Liver (tissue), 9 donors: ENCODE data around the gene PSD. TPM values are rescaled to one million over a fixed set of nuclear protein-coding genes. Genes with fewer than 3 reads are reported as not detected.

ENCODE experiments used
- DNase-seq: peaks from one replicate; pipeline ENCODE4 v3.0.0-alpha.2; 2017; ENCODE audit warnings: low spot score
- H3K27ac ChIP-seq, 2 donors: one replicate each; pipeline ENCODE4 v1.7.0; 2013; ENCODE audit warnings: inconsistent platforms in 2 of 2, low read length in 2 of 2, control low read depth in 1 of 2, low read depth in 1 of 2, mild to moderate bottlenecking in 1 of 2
- H3K27me3 ChIP-seq, 4 donors: one replicate each; pipeline versions ENCODE4 v1.6.1 to v1.7.0; 2013; ENCODE audit warnings: low read length in 3 of 4, inconsistent platforms in 1 of 4, mild to moderate bottlenecking in 1 of 4, moderate library complexity in 1 of 4; ENCODE audit not compliant: control insufficient read depth in 4 of 4, insufficient read depth in 4 of 4
- H3K36me3 ChIP-seq, 4 donors: one replicate each; pipeline versions ENCODE4 v1.6.1 to v1.7.0; 2013; ENCODE audit warnings: low read length in 3 of 4, mild to moderate bottlenecking in 3 of 4, low read depth in 1 of 4, moderate library complexity in 1 of 4; ENCODE audit not compliant: control insufficient read depth in 4 of 4, insufficient read depth in 3 of 4
- H3K4me1 ChIP-seq, 4 donors: one replicate each; pipeline versions ENCODE4 v1.6.1 to v1.7.0; 2013; ENCODE audit warnings: low read length in 3 of 4, mild to moderate bottlenecking in 3 of 4, moderate library complexity in 1 of 4; ENCODE audit not compliant: control insufficient read depth in 4 of 4, insufficient read depth in 4 of 4
- H3K4me3 ChIP-seq, 3 donors: one replicate each; pipeline versions ENCODE4 v1.6.1 to v1.7.0; 2013; ENCODE audit warnings: low read length in 3 of 3, control low read depth in 1 of 3, low read depth in 1 of 3, mild to moderate bottlenecking in 1 of 3
- H3K9ac ChIP-seq, 2 donors: one replicate each; pipeline ENCODE4 v1.7.0; 2013; ENCODE audit warnings: low read length in 2 of 2, mild to moderate bottlenecking in 2 of 2, moderate library complexity in 2 of 2, control low read depth in 1 of 2, low read depth in 1 of 2
- H3K9me3 ChIP-seq, 4 donors: one replicate each; pipeline versions ENCODE4 v1.6.1 to v1.7.0; 2013; ENCODE audit warnings: low read length in 3 of 4; ENCODE audit not compliant: control insufficient read depth in 4 of 4
- CTCF ChIP-seq: fragments of 150-350 bp; IDR thresholded peaks from 2 replicates; pipeline ENCODE4 v1.5.1; 2017; ENCODE audit warnings: improper control_type of control experiment, low read depth, low read length; ENCODE audit not compliant: missing input control
- EGR1 ChIP-seq, 2 donors: IDR thresholded peaks; 2 replicates each; pipeline ENCODE4 v1.6.1; 2016 to 2018; ENCODE audit warnings: antibody characterized with exemption in 2 of 2, low read depth in 2 of 2
- FOXA1 ChIP-seq: IDR thresholded peaks from 2 replicates; pipeline ENCODE4 v1.6.1; 2016; ENCODE audit warnings: antibody characterized with exemption
- FOXA2 ChIP-seq: IDR thresholded peaks from 2 replicates; pipeline ENCODE4 v1.6.1; 2016; ENCODE audit warnings: antibody characterized with exemption
- GABPA ChIP-seq, 2 donors: IDR thresholded peaks in 1 of 2; conservative IDR thresholded peaks in 1 of 2; 2 replicates each; pipeline ENCODE4 v1.6.1; 2016; ENCODE audit warnings: antibody characterized with exemption in 2 of 2, mild to moderate bottlenecking in 1 of 2, moderate library complexity in 1 of 2
- HNF4A ChIP-seq, 2 donors: conservative IDR thresholded peaks; 2 replicates each; pipeline ENCODE4 v1.6.1; 2016; ENCODE audit warnings: antibody characterized with exemption in 2 of 2, mild to moderate bottlenecking in 2 of 2
- HNF4G ChIP-seq: IDR thresholded peaks from 2 replicates; pipeline ENCODE4 v1.6.1; 2016; ENCODE audit warnings: antibody characterized with exemption
- JUND ChIP-seq, 2 donors: IDR thresholded peaks; 2 replicates each; pipeline ENCODE4 v1.6.1; 2016; ENCODE audit warnings: antibody characterized with exemption in 2 of 2
- MAX ChIP-seq: IDR thresholded peaks from 2 replicates; pipeline ENCODE4 v1.6.1; 2016; ENCODE audit warnings: antibody characterized with exemption
- NR2F2 ChIP-seq: IDR thresholded peaks from 2 replicates; pipeline ENCODE4 v1.6.1; 2016; ENCODE audit warnings: antibody characterized with exemption
- RAD21 ChIP-seq, 2 donors: IDR thresholded peaks; 2 replicates each; pipeline ENCODE4 v1.6.1; 2016; ENCODE audit warnings: antibody characterized with exemption in 2 of 2, mild to moderate bottlenecking in 2 of 2
- RXRA ChIP-seq, 2 donors: IDR thresholded peaks; 2 replicates each; pipeline ENCODE4 v1.6.1; 2017 to 2018; ENCODE audit warnings: antibody characterized with exemption in 2 of 2, mild to moderate bottlenecking in 1 of 2
- SP1 ChIP-seq: IDR thresholded peaks from 2 replicates; pipeline ENCODE4 v1.6.1; 2018; ENCODE audit warnings: antibody characterized with exemption, mild to moderate bottlenecking
- TAF1 ChIP-seq: conservative IDR thresholded peaks from 2 replicates; pipeline ENCODE4 v1.6.1; 2016; ENCODE audit warnings: antibody characterized with exemption, mild to moderate bottlenecking
- YY1 ChIP-seq: IDR thresholded peaks from 2 replicates; pipeline ENCODE4 v1.6.1; 2016; ENCODE audit warnings: antibody characterized with exemption, mild to moderate bottlenecking
- WGBS: extraction: QIAGEN DNeasy Blood & Tissue Kit; methylation state at CpG from one replicate; pipeline ENCODE4 v1.1.7; 2013; 5-methylcytosine and 5-hydroxymethylcytosine counted together
- polyA plus RNA-seq, 2 donors: library from polyadenylated mRNA; stranded (reverse) in 1 of 2; unstranded in 1 of 2; fragments of 200-250 nt in 1 of 2; fragments of >200 nt in 1 of 2; fragmentation: Nextera tagmentation in 1 of 2; extraction: Ambion mirVana in 1 of 2; gene quantifications; one replicate each; pipeline versions ENCODE4 v1.2.1 to v1.2.3, GENCODE V29; 2013 to 2015
- total RNA-seq, 2 donors: library from RNA; depleted of rRNA; stranded (reverse); fragments of >200 nt; gene quantifications; one replicate each; pipeline ENCODE4 v1.2.3, GENCODE V29; 2014
- TF ChIP-seq, protein P1 (sequence below): IDR thresholded peaks from 2 replicates; pipeline ENCODE4 v1.6.1; 2016; ENCODE audit warnings: antibody characterized with exemption, mild to moderate bottlenecking
- TF ChIP-seq, protein P2 (sequence below): IDR thresholded peaks from 2 replicates; pipeline ENCODE4 v1.6.1; 2016; ENCODE audit warnings: antibody characterized with exemption
- TF ChIP-seq, protein P3 (sequence below): IDR thresholded peaks from 2 replicates; pipeline ENCODE4 v1.6.1; 2016; ENCODE audit warnings: antibody characterized with exemption
- donor health status: healthy.
- donor health status: healthy.
- donor health status: healthy.
- donor health status: healthy.
- donor health status: healthy.

Gene PSD
- total and polyA plus RNA-seq, 4 donors, result 0.56 to 1.3 (median 0.71) TPM

DNA sequence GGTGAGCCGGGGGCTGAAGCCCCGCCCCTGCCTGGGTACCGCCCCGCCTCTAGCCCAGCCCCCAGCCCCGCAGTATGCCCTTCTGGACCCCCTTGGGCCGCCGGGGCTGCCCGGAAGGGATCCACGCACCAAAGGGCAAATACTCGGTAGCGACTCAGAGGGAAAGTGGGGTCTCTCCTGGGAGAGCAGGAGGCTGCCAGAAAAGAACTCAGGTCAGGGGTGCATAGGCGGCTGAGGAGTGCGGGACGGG lies 2.8 kb upstream of the PSD start:
- H3K9ac ChIP-seq, result peak overlapping the region; percentile 26 to 47
- peaks cover 12 to 42% (median 30%) of the 10 kb centered on the region in 4 donors for H3K4me1 ChIP-seq
- TF ChIP-seq FOXA1 (no peak), YY1 (no peak), JUND (IDR thresholded peaks at IDR 0.05) (no peak), GABPA (IDR thresholded peaks at IDR 0.05 in 1 of 2, conservative IDR thresholded peaks at IDR 0.05 in 1 of 2) (no peak), RXRA (IDR thresholded peaks at IDR 0.05) (no peak), TAF1 (no peak), HNF4G (no peak), MAX (no peak), SP1 (no peak), HNF4A (conservative IDR thresholded peaks at IDR 0.05) (no peak), EGR1 (IDR thresholded peaks at IDR 0.05; ENCODE audit: low read depth in 2 of 2) (no peak), NR2F2 (no peak), RAD21 (IDR thresholded peaks at IDR 0.05) (no peak), FOXA2 (no peak)
- TF ChIP-seq, protein P1, sequence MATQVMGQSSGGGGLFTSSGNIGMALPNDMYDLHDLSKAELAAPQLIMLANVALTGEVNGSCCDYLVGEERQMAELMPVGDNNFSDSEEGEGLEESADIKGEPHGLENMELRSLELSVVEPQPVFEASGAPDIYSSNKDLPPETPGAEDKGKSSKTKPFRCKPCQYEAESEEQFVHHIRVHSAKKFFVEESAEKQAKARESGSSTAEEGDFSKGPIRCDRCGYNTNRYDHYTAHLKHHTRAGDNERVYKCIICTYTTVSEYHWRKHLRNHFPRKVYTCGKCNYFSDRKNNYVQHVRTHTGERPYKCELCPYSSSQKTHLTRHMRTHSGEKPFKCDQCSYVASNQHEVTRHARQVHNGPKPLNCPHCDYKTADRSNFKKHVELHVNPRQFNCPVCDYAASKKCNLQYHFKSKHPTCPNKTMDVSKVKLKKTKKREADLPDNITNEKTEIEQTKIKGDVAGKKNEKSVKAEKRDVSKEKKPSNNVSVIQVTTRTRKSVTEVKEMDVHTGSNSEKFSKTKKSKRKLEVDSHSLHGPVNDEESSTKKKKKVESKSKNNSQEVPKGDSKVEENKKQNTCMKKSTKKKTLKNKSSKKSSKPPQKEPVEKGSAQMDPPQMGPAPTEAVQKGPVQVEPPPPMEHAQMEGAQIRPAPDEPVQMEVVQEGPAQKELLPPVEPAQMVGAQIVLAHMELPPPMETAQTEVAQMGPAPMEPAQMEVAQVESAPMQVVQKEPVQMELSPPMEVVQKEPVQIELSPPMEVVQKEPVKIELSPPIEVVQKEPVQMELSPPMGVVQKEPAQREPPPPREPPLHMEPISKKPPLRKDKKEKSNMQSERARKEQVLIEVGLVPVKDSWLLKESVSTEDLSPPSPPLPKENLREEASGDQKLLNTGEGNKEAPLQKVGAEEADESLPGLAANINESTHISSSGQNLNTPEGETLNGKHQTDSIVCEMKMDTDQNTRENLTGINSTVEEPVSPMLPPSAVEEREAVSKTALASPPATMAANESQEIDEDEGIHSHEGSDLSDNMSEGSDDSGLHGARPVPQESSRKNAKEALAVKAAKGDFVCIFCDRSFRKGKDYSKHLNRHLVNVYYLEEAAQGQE, result no peak
- TF ChIP-seq, protein P2, sequence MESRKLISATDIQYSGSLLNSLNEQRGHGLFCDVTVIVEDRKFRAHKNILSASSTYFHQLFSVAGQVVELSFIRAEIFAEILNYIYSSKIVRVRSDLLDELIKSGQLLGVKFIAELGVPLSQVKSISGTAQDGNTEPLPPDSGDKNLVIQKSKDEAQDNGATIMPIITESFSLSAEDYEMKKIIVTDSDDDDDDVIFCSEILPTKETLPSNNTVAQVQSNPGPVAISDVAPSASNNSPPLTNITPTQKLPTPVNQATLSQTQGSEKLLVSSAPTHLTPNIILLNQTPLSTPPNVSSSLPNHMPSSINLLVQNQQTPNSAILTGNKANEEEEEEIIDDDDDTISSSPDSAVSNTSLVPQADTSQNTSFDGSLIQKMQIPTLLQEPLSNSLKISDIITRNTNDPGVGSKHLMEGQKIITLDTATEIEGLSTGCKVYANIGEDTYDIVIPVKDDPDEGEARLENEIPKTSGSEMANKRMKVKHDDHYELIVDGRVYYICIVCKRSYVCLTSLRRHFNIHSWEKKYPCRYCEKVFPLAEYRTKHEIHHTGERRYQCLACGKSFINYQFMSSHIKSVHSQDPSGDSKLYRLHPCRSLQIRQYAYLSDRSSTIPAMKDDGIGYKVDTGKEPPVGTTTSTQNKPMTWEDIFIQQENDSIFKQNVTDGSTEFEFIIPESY, result no peak
- TF ChIP-seq, protein P3, sequence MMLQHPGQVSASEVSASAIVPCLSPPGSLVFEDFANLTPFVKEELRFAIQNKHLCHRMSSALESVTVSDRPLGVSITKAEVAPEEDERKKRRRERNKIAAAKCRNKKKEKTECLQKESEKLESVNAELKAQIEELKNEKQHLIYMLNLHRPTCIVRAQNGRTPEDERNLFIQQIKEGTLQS, result no peak
- peak overlapping the region; percentile 84 to 87 for H3K27ac ChIP-seq
- WGBS, result under 1% methylated on average over 14 of the region's 14 CpGs
- peaks cover 0 to 10% (median 0%) of the 10 kb centered on the region in 4 donors for H3K36me3 ChIP-seq
- H3K27me3 ChIP-seq, result no peaks in the 10 kb centered on the region
- DNase-seq, result no peak
- H3K9me3 ChIP-seq, result no peaks in the 10 kb centered on the region
- H3K4me3 ChIP-seq, result peak overlapping the region; percentile 86 to 95 (median 87)

GRCh38 chr10:102420714-102421506 lies 2.3 kb upstream of the PSD start, which contains the start of gene FBXL15:
TSS of gene FBXL15 (plus strand) at chr10:102420836. CDS start at chr10:102421130, 294 bp downstream.
- peak within 1 kb of the TSS; percentile 47 to 79 for H3K9ac ChIP-seq
- DNase-seq, result peak; percentile 96
- H3K4me1 ChIP-seq, result peaks cover 12 to 42% (median 30%) of the 10 kb centered on the region in 4 donors
- H3K9me3 ChIP-seq, result no peaks in the 10 kb centered on the region
- peak within 1 kb of the TSS; percentile 86 to 95 (median 87) for H3K4me3 ChIP-seq
- under 1% methylated on average over 66 of the region's 66 CpGs for WGBS
- H3K27ac ChIP-seq, result peak within 1 kb of the TSS; percentile 84 to 87
- H3K27me3 ChIP-seq, result no peaks in the 10 kb centered on the region
- peaks cover 0 to 10% (median 0%) of the 10 kb centered on the region in 4 donors for H3K36me3 ChIP-seq
- TF ChIP-seq RAD21 (IDR thresholded peaks at IDR 0.05), result peak; percentile 38 to 39
- peak; percentile 95 for TF ChIP-seq YY1
- no peak for TF ChIP-seq TAF1
- peak in 1 of 2 donors; percentile 33 for TF ChIP-seq JUND (IDR thresholded peaks at IDR 0.05)
- TF ChIP-seq NR2F2, result peak; percentile 55
- TF ChIP-seq FOXA1, result no peak
- TF ChIP-seq MAX, result peak; percentile 81
- no peak for TF ChIP-seq HNF4G
- TF ChIP-seq RXRA (IDR thresholded peaks at IDR 0.05), result peak; percentile 60 to 67
- TF ChIP-seq, protein P2, result no peak
- TF ChIP-seq, protein P3, result no peak
- TF ChIP-seq CTCF, result no peak
- peak; percentile 71 to 86 for TF ChIP-seq GABPA (IDR thresholded peaks at IDR 0.05 in 1 of 2, conservative IDR thresholded peaks at IDR 0.05 in 1 of 2)
